GM19438 (cell line): ENCODE data around the gene DOCK10.
A peak's percentile ranks its signal among the peaks of the same experiment; 100 is the strongest.
"Not testable (repeated sequence)": the region's sequence is repeated elsewhere in the genome, so short reads cannot be mapped to it uniquely, and the experiment has no call there.

Experiments
- ATAC-seq: cut with Tn5 transposase; IDR thresholded peaks from one replicate; pipeline ENCODE4 v1.9.1; 2021; ENCODE audit warnings: low read depth; ENCODE audit not compliant: unreplicated experiment

DOCK10 gene

DNA sequence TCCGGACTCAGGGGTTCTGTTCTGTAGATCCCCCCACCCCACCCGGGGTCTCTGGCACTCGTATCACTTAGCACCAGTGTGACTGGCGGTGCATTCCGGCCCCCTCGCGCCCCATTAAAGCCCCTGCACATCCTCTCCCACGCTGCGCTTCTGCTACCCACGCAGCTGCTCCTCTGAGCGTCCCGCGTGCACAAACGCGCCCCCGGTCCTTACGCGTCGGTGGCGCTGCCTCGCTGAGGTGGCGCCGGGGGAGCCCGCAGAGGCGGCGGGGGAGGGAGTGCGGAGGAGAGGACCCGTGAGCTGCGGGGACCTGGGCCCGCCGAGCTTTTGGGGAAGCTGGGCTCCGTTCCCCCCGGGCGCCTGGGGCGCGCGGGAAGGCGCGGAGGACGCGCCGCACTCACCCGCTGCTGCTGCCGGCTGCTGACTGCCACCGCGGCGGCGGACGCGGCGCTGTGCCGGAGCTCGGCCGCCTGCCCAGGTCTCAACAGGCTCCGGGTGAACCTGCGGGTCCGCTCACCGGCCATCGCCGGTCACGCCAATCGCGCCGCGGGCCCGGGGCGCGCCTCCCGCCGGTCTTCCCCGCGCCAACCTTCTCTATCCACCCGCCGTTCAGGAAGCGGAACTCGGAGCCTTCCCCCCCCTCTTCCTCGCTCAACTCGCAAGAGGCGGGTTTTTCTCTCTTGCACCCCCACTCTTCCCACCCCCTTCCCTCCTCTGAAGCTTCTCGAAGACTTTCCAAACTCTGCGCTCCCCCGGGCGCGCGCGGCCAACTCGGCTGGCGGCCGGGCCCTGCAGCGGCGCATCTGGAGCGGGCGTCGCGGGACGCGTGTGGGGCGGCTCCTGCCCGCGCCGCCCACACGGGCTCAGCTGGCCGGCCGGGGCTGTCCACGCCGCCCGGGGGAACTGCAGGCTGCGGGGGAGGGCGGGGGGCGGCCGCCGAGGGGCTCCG lies at the start of gene DOCK10:
Gene DOCK10, minus strand, starts transcription at position 618 of the 949 bp plus-strand sequence. Its CDS starts 94 bp downstream, at position 524.
- ATAC-seq = peak; percentile 29

DNA sequence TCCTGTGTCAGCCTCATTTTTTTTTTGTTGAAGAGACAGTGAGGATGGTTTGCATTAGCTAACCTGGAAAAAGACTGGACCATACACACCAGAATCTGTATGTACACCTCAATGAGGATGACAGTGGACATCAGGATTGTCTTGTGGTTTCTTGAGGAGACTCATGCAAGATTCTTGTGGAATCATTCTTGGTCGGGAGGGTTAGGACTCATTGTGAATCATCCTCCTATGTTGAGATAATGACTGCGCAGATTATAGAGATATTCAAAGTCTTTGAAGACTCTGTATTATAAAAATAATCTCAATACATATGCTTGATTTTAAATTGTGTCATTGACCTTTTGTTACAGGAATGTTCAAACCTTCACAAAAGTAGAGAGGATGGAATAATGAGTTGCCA lies 49.1 kb upstream of the DOCK10 start:
- no peak for ATAC-seq

GRCh38 chr2:225090746-225091145 lies 48.5 kb upstream of the DOCK10 start:
- ATAC-seq = no peak

- ATAC-seq = no peak
Measured at GRCh38 chr2:225086915-225087314, 44.6 kb upstream of the DOCK10 start.

DNA sequence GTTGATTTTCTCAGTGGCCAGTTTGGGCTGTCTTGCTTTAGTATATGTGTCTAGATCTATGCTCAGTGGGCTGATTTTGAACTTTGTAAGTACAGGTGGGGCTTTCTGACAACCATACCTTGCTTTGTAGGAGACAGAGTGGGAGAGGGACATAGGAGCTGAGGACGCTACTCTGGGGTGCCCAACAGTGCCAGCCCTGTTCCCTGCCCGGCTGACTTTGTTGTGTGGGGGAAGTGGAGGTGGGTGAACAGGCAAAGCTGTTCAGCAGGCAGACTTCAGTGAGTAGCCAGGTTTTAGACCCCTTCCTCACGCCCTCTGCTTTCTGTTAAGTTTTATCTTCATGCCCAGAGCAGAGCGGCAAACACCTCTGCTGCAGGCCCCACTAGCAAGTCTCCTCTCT lies 44.2 kb upstream of the DOCK10 start:
- no peak for ATAC-seq

GRCh38 chr2:225083276-225083675 lies 41.0 kb upstream of the DOCK10 start:
- no peak for ATAC-seq

DNA sequence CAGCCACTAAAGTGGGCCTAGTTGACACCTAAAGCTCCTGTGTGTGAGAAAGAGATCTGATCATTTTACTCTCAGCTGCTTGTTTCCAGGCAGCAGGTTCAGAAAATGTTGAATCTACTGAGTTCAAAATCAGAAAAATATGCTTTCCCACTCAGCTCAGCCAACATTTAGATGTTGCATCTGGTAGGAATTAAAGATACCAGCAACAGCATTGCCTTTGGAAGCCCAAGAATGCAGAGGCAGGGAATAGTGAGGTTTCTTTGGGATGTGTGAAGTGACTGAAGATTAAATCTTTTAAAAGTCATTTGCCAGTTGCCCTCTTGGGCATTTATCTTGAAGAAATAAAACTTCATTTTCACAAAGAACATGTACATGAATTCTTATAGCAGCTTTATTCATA lies 33.9 kb upstream of the DOCK10 start:
- no peak for ATAC-seq

DNA sequence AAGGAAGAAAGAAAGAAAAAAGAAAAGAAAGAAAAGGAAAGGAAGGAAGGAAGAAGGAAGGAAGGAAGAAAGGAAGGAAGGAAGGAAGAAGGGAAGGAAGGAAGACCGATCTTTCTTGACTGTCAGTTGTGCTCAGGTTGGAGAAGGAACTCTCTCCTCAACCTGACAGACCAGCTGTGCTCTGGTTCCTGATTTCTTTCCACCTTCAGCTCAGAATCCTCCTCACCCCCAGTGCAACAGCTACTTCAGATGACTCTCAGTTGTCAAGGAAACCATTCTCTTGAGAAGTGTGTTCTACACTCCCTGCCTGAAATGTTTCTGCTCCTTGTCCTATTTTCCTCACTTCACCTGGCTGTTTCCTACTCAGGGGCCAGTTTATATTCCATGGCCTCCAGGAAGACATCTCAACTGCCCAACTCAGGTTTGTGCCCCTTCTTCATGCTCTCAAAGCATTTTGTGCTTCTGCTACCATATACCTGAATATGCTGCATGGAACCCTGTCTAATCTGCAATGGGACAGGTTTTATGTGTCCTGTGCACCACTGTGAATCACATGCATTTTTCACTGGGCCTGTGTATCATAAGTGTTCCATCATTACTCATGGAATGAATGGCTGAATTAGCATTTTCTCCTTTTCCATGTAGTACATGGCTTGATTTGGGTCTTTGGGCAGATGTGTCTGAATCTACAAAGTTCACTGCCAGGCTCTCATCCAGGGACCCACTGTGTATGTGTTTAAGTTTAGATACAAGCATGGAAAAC lies 32.8 kb upstream of the DOCK10 start:
- ATAC-seq = no peak

DNA sequence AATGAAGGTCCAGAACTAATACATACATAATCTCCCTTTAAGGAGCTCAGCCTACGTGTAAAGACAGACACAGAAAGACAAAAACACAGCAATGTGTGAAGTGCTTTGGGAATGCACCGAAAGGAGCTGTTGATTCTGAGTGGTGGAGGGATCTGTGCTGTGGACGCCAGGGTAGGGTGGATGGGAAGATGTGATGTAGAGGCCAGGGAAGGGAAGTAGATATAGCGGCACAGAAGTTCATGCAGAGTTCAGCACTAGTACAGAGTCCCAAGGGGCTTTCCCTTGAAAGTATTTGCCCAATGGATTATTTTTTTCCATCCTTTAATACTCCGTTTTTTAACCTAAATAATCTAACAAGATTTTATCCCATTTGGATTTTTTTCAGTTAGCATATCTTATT lies 32.1 kb upstream of the DOCK10 start:
- ATAC-seq = no peak

- ATAC-seq = no peak
Measured at GRCh38 chr2:225073198-225073597, 30.9 kb upstream of the DOCK10 start.

GRCh38 chr2:225072444-225072843 lies 30.2 kb upstream of the DOCK10 start:
- no peak for ATAC-seq

DNA sequence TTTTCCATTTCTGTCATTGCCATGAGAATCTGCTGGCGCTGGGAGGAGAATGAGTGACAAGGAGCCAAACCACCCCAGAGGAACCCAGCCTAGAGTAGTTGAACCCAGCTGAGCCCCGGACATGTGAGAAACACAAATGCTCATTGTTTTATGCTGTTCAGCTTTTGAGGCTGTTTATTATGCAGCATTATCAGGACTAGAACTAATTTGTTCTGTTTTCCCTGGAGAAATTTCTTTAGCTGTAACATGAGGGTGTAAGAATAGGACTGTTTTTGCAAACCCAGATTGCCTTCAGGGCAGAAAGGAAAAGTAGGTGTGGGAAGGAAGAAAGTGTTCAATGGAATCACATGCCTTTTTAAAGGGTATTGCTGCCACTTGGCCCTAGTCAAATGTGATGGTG lies 28.5 kb upstream of the DOCK10 start:
- no peak for ATAC-seq

- no peak for ATAC-seq
Measured at GRCh38 chr2:225069966-225070365, 27.7 kb upstream of the DOCK10 start.

DNA sequence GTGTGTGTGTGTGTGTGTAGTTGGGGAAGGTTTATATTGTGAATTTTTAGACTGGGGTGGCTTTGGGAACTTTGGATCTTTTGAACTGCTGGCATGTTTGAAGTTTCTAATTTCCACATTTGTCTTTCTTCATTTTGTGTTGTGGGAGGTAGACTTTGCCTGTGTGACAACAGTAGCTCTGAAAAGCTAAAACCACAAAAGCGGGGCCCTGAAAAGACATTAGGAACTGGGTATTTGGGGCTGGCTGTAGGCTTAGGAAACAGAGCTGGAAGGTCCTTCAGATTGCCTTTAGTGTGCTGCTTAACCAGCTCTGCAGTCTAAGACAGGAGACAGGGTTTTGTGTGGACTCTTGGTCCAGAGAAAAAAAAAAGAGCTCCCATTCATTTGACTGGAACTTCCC lies 27.2 kb upstream of the DOCK10 start:
- ATAC-seq = no peak

DNA sequence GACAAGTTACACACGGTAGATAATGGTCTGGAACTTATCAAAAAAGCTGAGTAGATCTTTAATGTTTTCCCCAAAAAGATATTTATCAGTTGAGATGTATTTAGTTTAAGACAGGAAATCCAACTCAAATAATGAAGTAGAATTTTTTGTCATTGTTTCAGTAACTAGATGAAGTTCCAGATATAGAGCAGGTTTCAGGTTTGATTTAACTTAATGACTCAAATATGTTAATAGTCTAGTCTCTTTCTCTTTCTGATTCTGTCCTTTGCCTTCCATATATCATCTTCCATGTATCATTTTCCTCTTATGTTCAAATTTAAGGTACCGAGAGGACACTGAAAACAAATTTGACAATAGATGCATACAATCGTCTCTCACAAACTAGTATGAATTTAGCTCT lies 23.6 kb upstream of the DOCK10 start:
- ATAC-seq = no peak

- no peak for ATAC-seq
Measured at GRCh38 chr2:225064928-225065327, 22.7 kb upstream of the DOCK10 start.

- no peak for ATAC-seq
Measured at GRCh38 chr2:225064362-225064761, 22.1 kb upstream of the DOCK10 start.

- ATAC-seq = no peak
Measured at GRCh38 chr2:225056330-225057073, 14.2 kb upstream of the DOCK10 start.

DNA sequence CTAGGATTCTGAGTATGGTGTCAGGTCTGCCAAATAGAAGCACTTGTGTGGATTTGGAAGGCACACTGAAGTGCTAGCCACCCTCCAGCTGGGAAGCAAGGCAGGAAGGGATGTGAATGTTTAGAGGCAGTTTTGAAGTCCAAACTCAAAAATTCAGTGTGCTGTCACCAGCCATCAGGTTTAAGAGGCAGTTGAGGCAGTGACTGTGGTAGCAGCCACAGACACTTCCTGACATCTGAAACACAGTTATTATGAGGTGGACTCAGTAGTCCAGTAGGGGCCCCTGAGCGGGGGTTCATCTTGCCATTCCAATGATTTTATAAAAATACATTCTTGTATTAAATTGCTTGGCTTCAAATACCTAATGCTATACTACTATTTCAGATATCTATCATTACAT lies 13.4 kb upstream of the DOCK10 start:
- no peak for ATAC-seq

DNA sequence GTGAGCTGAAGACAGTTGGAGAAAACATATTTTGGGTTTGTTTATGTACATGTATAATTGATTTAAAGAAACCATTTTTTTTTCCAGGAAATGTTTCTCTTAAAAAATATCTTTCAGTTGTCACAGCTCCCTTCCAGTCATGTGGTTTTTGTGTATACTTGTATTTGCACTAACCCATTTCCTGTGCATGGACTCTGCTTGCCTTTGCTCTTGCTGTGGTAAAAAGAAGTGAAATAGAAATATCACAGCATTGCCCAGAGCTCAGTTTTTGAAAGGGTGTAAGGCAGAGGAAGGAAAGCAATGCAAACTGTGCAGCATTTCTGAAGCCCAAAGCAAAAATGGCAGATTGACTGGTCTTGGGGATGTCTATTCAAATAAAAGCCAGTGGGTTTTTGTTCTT lies 10.4 kb upstream of the DOCK10 start:
- ATAC-seq = peak; percentile 89

- ATAC-seq = not testable (repeated sequence)
Measured at GRCh38 chr2:225047502-225047901, 5.2 kb upstream of the DOCK10 start.
